Stimulated activated naive B cell treated with anti-CD40 and anti-IgM and Interleukin-4, amounts not matched to agents 10 μg/mL and 1 μg/mL and 100 μg/mL, for 72 hours (primary cell): ENCODE results near the gene SHCBP1L.
A peak's percentile ranks its signal among the peaks of the same experiment; 100 is the strongest.

Source experiments
- ATAC-seq, 2 donors: fragments of 150-1000 bp; cut with Tn5 transposase; replicated peaks; 2 replicates each; pipeline ENCODE4 v1.10.0; 2021; ENCODE audit warnings: moderate library complexity in 1 of 2
- DNase-seq: peaks from one replicate; pipeline ENCODE4 v3.0.0; 2021
- H3K27ac Mint-ChIP-seq: one replicate; pipeline ENCODE4 v1.8.0; 2022; ENCODE audit warnings: mild to moderate bottlenecking, mixed read lengths
- H3K27me3 Mint-ChIP-seq, 2 donors: one replicate each; pipeline ENCODE4 v1.8.0; 2022; ENCODE audit warnings: mixed read lengths in 2 of 2
- H3K36me3 Mint-ChIP-seq, 2 donors: one replicate each; pipeline ENCODE4 v1.8.0; 2022; ENCODE audit warnings: mixed read lengths in 2 of 2, mild to moderate bottlenecking in 1 of 2
- H3K4me1 Mint-ChIP-seq, 2 donors: one replicate each; pipeline ENCODE4 v1.8.0; 2022; ENCODE audit warnings: mixed read lengths in 2 of 2, mild to moderate bottlenecking in 1 of 2
- H3K4me3 Mint-ChIP-seq, 2 donors: one replicate each; pipeline ENCODE4 v1.8.0; 2022; ENCODE audit warnings: mild to moderate bottlenecking in 2 of 2, mixed read lengths in 2 of 2, moderate library complexity in 1 of 2
- H3K9me3 Mint-ChIP-seq, 2 donors: one replicate each; pipeline ENCODE4 v1.8.0; 2022; ENCODE audit warnings: mixed read lengths in 2 of 2, mild to moderate bottlenecking in 1 of 2

Gene SHCBP1L

GRCh38 chr1:182952677-182953444, at the start of gene SHCBP1L:
TSS of gene SHCBP1L (minus strand) at chr1:182953166. CDS start at chr1:182953133, 33 bp downstream.
- Mint-ChIP-seq H3K36me3 (peaks cover 0 to 2% of the 10 kb centered on the region in 2 donors), H3K4me1 (peaks cover 8% of the 10 kb centered on the region in 2 donors), H3K27ac (no peak within 1 kb of the TSS), H3K4me3 (peak within 1 kb of the TSS; percentile 66 to 74), H3K9me3 (no peaks in the 10 kb centered on the region), H3K27me3 (peaks cover 22 to 24% of the 10 kb centered on the region in 2 donors)
- DNase-seq, result no peak
- ATAC-seq, result peak; percentile 19 to 39

- H3K36me3 Mint-ChIP-seq, result peaks cover 0 to 4% of the 10 kb centered on the region in 2 donors
- ATAC-seq (no peak), DNase-seq (no peak)
- H3K9me3 Mint-ChIP-seq, result no peaks in the 10 kb centered on the region
- H3K27me3 Mint-ChIP-seq, result peaks cover 24 to 37% of the 10 kb centered on the region in 2 donors
- H3K27ac Mint-ChIP-seq, result no peak overlapping the region
- H3K4me3 Mint-ChIP-seq, result no peak overlapping the region
- H3K4me1 Mint-ChIP-seq, result peaks cover 0 to 2% of the 10 kb centered on the region in 2 donors
These were observed 49.3 kb upstream of the SHCBP1L start for GRCh38 chr1:183002267-183002666.

GRCh38 chr1:183000167-183000962, 47.4 kb upstream of the SHCBP1L start:
- Mint-ChIP-seq H3K36me3 (no peaks in the 10 kb centered on the region), H3K27me3 (peaks cover 19 to 32% of the 10 kb centered on the region in 2 donors), H3K9me3 (no peaks in the 10 kb centered on the region), H3K4me3 (no peak overlapping the region), H3K4me1 (peaks cover 0 to 2% of the 10 kb centered on the region in 2 donors), H3K27ac (no peak overlapping the region)
- DNase-seq (no peak), ATAC-seq (no peak)

GRCh38 chr1:182998482-182998881, 45.5 kb upstream of the SHCBP1L start:
- DNase-seq, result no peak
- H3K36me3 Mint-ChIP-seq, result no peaks in the 10 kb centered on the region
- H3K27me3 Mint-ChIP-seq, result peaks cover 11 to 20% of the 10 kb centered on the region in 2 donors
- no peaks in the 10 kb centered on the region for H3K4me1 Mint-ChIP-seq
- H3K9me3 Mint-ChIP-seq, result no peaks in the 10 kb centered on the region
- no peak overlapping the region for H3K4me3 Mint-ChIP-seq
- no peak overlapping the region for H3K27ac Mint-ChIP-seq
- ATAC-seq, result no peak

GRCh38 chr1:182996816-182997215, 43.9 kb upstream of the SHCBP1L start:
- Mint-ChIP-seq H3K27ac (no peak overlapping the region), H3K9me3 (no peaks in the 10 kb centered on the region), H3K36me3 (no peaks in the 10 kb centered on the region), H3K4me1 (no peaks in the 10 kb centered on the region), H3K4me3 (no peak overlapping the region), H3K27me3 (peaks cover 11 to 19% of the 10 kb centered on the region in 2 donors)
- no peak for DNase-seq
- no peak for ATAC-seq

GRCh38 chr1:182995894-182996293, 42.9 kb upstream of the SHCBP1L start:
- no peaks in the 10 kb centered on the region for H3K36me3 Mint-ChIP-seq

GRCh38 chr1:182993746-182994145, 40.8 kb upstream of the SHCBP1L start:
- H3K4me3 Mint-ChIP-seq, result no peak overlapping the region
- H3K9me3 Mint-ChIP-seq, result no peaks in the 10 kb centered on the region

More at GRCh38 chr1:182995894-182996293, 42.9 kb upstream of the SHCBP1L start:
- peak in 1 of 2 donors; percentile 25 for ATAC-seq
- DNase-seq, result no peak
- Mint-ChIP-seq H3K4me1 (no peaks in the 10 kb centered on the region), H3K9me3 (no peaks in the 10 kb centered on the region), H3K4me3 (no peak overlapping the region), H3K27me3 (peaks cover 10 to 12% of the 10 kb centered on the region in 2 donors), H3K27ac (no peak overlapping the region)

GRCh38 chr1:182990413-182991144, 37.6 kb upstream of the SHCBP1L start:
- DNase-seq (no peak), ATAC-seq (no peak)
- Mint-ChIP-seq H3K9me3 (peaks cover 0 to 2% of the 10 kb centered on the region in 2 donors), H3K27me3 (peaks cover 7 to 17% of the 10 kb centered on the region in 2 donors), H3K36me3 (peaks cover 0 to 2% of the 10 kb centered on the region in 2 donors), H3K4me3 (no peak overlapping the region), H3K27ac (no peak overlapping the region), H3K4me1 (peaks cover 0 to 6% of the 10 kb centered on the region in 2 donors)

More at GRCh38 chr1:182993746-182994145, 40.8 kb upstream of the SHCBP1L start:
- DNase-seq (no peak), ATAC-seq (no peak)
- H3K4me1 Mint-ChIP-seq, result no peaks in the 10 kb centered on the region
- no peaks in the 10 kb centered on the region for H3K36me3 Mint-ChIP-seq
- H3K27ac Mint-ChIP-seq, result no peak overlapping the region
- peaks cover 12 to 15% of the 10 kb centered on the region in 2 donors for H3K27me3 Mint-ChIP-seq

GRCh38 chr1:182985876-182986275, 32.9 kb upstream of the SHCBP1L start:
- Mint-ChIP-seq H3K9me3 (peaks cover 0 to 3% of the 10 kb centered on the region in 2 donors), H3K27ac (no peak overlapping the region), H3K4me3 (no peak overlapping the region), H3K4me1 (peaks cover 3 to 26% of the 10 kb centered on the region in 2 donors), H3K36me3 (peaks cover 0 to 2% of the 10 kb centered on the region in 2 donors), H3K27me3 (peaks cover 4 to 14% of the 10 kb centered on the region in 2 donors)
- ATAC-seq, result no peak
- DNase-seq, result no peak

GRCh38 chr1:182984621-182985020, 31.7 kb upstream of the SHCBP1L start:
- peaks cover 0 to 2% of the 10 kb centered on the region in 2 donors for H3K36me3 Mint-ChIP-seq
- no peak overlapping the region for H3K27ac Mint-ChIP-seq
- H3K4me3 Mint-ChIP-seq, result no peak overlapping the region

GRCh38 chr1:182984138-182984537, 31.2 kb upstream of the SHCBP1L start:
- peak in 1 of 2 donors; percentile 43 for ATAC-seq
- peaks cover 0 to 3% of the 10 kb centered on the region in 2 donors for H3K9me3 Mint-ChIP-seq
- H3K4me3 Mint-ChIP-seq, result peak overlapping the region; percentile 6 to 12
- DNase-seq, result no peak
- H3K27ac Mint-ChIP-seq, result peak overlapping the region; percentile 62
- peaks cover 0 to 5% of the 10 kb centered on the region in 2 donors for H3K27me3 Mint-ChIP-seq
- peaks cover 3 to 26% of the 10 kb centered on the region in 2 donors for H3K4me1 Mint-ChIP-seq
- H3K36me3 Mint-ChIP-seq, result peaks cover 0 to 2% of the 10 kb centered on the region in 2 donors

More at GRCh38 chr1:182984621-182985020, 31.7 kb upstream of the SHCBP1L start:
- H3K4me1 Mint-ChIP-seq, result peaks cover 3 to 26% of the 10 kb centered on the region in 2 donors
- H3K9me3 Mint-ChIP-seq, result peaks cover 0 to 3% of the 10 kb centered on the region in 2 donors
- peaks cover 0 to 5% of the 10 kb centered on the region in 2 donors for H3K27me3 Mint-ChIP-seq
- no peak for DNase-seq
- ATAC-seq, result peak; percentile 72 to 77

- no peak overlapping the region for H3K27ac Mint-ChIP-seq
- no peaks in the 10 kb centered on the region for H3K9me3 Mint-ChIP-seq
- peaks cover 0 to 7% of the 10 kb centered on the region in 2 donors for H3K27me3 Mint-ChIP-seq
- no peaks in the 10 kb centered on the region for H3K36me3 Mint-ChIP-seq
- no peak overlapping the region for H3K4me3 Mint-ChIP-seq
- DNase-seq, result no peak
- no peak for ATAC-seq
- H3K4me1 Mint-ChIP-seq, result no peaks in the 10 kb centered on the region
These were observed 25.3 kb upstream of the SHCBP1L start for GRCh38 chr1:182978151-182978853.

GRCh38 chr1:182977480-182977879, 24.5 kb upstream of the SHCBP1L start:
- Mint-ChIP-seq H3K27me3 (peaks cover 0 to 7% of the 10 kb centered on the region in 2 donors), H3K27ac (no peak overlapping the region), H3K4me3 (no peak overlapping the region), H3K36me3 (no peaks in the 10 kb centered on the region), H3K9me3 (no peaks in the 10 kb centered on the region), H3K4me1 (no peaks in the 10 kb centered on the region)
- ATAC-seq, result no peak
- no peak for DNase-seq
